Retinal pigment epithelial cell (primary cell): ENCODE data around the gene EXOC2.

Experiments used
- DNase-seq: peaks from one replicate; pipeline ENCODE4 v3.0.0-alpha.2; 2010; ENCODE audit warnings: low read depth
- H3K4me3 ChIP-seq: 2 replicates; pipeline ENCODE4 v1.5.1; 2011; ENCODE audit warnings: mild to moderate bottlenecking, low read length, control low read depth, moderate library complexity
- TF ChIP-seq, protein P1 (sequence below): conservative IDR thresholded peaks from 2 replicates; pipeline ENCODE4 v1.5.1; 2011; ENCODE audit warnings: low read depth, low read length, control low read depth, inconsistent platforms

EXOC2 gene, protein sequence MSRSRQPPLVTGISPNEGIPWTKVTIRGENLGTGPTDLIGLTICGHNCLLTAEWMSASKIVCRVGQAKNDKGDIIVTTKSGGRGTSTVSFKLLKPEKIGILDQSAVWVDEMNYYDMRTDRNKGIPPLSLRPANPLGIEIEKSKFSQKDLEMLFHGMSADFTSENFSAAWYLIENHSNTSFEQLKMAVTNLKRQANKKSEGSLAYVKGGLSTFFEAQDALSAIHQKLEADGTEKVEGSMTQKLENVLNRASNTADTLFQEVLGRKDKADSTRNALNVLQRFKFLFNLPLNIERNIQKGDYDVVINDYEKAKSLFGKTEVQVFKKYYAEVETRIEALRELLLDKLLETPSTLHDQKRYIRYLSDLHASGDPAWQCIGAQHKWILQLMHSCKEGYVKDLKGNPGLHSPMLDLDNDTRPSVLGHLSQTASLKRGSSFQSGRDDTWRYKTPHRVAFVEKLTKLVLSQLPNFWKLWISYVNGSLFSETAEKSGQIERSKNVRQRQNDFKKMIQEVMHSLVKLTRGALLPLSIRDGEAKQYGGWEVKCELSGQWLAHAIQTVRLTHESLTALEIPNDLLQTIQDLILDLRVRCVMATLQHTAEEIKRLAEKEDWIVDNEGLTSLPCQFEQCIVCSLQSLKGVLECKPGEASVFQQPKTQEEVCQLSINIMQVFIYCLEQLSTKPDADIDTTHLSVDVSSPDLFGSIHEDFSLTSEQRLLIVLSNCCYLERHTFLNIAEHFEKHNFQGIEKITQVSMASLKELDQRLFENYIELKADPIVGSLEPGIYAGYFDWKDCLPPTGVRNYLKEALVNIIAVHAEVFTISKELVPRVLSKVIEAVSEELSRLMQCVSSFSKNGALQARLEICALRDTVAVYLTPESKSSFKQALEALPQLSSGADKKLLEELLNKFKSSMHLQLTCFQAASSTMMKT

DNA sequence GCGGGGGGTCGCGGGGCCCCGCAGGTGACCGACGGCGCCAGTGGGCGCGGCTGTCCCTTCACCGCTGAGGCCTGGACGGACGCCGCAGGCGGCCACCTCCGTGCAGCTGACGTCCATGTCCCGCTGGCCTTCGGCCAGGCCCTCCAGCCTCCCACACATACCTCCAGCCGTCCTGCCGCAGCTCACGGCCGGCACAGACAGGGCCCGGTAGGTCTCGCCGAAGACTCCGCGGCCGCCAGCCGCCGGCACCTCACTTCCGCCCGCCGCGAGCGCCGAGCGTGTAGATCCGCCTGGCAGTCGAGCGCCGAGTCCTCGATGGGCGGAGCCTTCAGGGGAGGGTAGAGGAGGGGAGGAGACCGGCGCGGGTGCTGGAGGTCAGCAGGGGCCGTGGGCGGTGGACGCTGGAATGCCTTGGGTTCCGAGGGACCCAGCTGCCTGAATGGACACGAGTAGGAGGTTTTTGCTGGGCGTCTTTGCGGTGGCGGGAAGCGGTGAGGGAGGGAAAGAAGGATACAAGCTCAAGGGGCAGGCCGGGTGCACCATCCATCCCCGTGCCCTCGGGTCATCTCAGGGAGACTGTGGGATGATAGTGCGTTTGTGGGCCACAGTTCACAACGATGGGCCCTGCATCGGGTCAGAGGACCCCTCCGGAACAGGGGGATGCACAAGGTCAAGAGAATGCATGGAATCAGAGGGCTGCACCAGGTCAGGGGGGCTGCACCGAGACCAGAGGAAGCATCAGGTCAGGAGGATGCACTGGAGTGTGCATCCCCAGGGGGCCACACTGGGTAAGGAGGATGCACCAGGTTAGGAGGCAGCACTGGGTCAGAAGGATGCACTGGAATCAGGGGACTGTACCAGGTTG is at the start of gene EXOC2:
TSS of gene EXOC2 (minus strand) at position 282 of the 865 bp plus-strand sequence. CDS start 55,321 bp downstream, outside the sequence.
- DNase-seq = peak; percentile 32
- TF ChIP-seq, protein P1, sequence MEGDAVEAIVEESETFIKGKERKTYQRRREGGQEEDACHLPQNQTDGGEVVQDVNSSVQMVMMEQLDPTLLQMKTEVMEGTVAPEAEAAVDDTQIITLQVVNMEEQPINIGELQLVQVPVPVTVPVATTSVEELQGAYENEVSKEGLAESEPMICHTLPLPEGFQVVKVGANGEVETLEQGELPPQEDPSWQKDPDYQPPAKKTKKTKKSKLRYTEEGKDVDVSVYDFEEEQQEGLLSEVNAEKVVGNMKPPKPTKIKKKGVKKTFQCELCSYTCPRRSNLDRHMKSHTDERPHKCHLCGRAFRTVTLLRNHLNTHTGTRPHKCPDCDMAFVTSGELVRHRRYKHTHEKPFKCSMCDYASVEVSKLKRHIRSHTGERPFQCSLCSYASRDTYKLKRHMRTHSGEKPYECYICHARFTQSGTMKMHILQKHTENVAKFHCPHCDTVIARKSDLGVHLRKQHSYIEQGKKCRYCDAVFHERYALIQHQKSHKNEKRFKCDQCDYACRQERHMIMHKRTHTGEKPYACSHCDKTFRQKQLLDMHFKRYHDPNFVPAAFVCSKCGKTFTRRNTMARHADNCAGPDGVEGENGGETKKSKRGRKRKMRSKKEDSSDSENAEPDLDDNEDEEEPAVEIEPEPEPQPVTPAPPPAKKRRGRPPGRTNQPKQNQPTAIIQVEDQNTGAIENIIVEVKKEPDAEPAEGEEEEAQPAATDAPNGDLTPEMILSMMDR = peak; percentile 19
- H3K4me3 ChIP-seq = peak within 1 kb of the TSS; percentile 91

DNA sequence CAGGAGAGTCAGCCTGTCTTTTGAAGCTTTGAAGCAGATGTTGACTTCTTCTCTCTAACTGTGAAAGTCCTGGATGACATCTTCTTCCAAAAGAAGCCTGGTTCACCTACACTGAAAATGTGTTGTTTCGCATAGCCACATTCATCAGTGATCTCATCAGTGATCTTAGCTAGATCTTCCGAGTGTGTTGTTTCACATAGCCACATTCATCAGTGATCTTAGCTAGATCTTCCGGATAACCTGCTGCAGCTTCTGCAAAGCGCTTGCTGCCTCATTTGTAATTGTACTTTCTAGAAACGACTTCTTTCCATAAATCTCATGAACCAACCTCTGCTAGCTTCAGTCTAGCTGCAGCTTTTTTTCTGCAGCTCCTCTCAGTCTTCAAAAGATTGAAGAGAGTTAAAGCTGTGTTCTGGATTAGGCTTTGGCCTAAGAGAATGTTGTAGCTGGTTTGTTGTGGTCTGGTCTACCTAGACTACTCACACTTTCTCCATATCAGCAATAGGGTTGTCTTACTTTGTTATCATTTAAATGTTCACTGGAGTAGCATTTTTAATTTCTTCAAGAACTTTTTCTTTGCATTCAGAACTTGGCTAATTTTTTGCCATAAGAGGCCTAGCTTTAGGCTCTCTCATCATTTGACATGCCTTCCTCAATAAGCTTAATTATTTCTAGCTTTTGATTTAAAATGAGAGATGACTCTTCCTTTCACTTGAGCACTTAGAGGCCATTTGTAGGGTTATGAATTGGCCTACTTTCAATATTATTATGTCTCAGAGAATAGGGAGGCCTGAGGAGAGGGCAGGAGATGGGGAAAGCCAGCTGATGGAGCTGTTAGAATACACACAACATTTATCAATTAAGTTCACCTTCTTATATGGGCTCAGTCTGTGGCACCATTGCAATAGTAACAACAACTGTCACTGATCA is 48.7 kb upstream of the EXOC2 start:
- DNase-seq = no peak
- TF ChIP-seq, protein P1 = no peak
- H3K4me3 ChIP-seq = no peak overlapping the region

DNA sequence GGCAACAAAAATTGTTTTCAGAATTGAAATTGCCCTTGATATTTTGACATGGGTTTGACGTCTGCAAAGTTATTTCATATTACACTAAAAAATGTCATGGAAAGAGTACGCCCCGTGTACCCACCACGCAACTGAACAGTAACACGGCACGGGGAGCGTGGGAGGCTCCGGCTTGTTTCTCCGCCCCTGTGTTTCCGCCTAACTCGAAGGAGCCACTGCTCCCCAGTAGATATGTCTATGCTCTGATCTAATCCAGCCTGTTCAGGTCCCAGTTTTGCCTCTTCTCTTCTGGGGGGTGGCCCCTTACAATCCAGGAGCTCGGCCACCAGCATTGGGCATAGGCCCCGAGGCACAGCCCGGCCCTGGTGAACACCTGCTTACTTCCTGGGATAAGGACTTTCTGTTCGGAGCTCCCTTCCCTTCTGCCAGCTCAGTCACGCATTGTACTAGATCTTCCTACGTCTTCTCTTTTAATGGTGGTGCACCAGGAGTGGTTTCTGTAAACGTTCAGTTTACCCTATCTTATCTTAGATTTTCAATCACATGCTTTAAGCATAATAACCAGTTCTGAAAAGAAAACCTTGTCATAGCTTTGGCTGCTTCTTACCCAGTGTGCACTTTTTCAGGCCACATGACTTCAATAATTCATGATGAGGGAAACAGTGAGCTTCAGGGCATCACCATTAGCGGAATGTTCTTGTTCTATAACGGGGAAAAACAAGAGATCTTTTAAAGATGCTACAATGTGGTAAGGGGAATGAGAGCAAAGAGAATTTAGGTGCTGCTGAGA is 43.9 kb upstream of the EXOC2 start:
- no peak for DNase-seq
- TF ChIP-seq, protein P1 = no peak
- no peak overlapping the region for H3K4me3 ChIP-seq

DNA sequence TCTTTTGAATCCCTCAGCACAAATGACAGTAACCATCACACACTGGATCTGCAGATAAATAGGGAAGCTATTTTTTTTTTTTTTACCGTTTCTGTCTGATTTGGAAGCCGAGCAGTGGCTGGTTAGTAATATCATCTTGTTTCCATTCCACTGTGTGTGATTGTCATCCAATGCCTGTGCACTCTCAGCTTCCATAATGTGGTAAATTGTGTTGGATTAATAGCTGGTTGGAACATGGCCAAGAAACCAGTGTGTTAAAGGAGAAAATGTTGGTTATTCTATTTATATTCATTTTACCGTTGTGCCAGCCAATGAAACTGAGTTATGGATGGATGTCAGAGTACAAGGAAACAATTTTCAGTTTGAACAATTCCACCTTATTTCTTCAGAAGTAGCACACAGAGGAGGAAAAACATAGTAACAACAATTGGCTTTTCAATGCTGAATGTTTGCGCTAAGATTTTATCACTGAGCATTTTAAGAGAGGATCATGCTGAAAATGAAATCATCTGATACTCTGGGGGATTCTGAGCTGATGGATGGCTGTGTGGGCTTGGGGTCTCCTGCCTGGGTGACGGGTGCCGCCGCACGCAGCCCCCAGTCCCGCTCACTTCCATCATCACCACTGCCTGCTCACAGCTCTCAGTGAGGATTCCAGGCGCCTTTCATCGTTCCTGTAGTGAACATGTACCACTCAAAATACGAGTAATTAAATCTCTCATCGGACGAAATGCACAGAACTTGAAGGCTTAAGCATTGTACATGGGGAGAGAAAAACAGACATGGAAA is 40.7 kb upstream of the EXOC2 start:
- H3K4me3 ChIP-seq = no peak overlapping the region
- no peak for DNase-seq
- TF ChIP-seq, protein P1 = no peak

DNA sequence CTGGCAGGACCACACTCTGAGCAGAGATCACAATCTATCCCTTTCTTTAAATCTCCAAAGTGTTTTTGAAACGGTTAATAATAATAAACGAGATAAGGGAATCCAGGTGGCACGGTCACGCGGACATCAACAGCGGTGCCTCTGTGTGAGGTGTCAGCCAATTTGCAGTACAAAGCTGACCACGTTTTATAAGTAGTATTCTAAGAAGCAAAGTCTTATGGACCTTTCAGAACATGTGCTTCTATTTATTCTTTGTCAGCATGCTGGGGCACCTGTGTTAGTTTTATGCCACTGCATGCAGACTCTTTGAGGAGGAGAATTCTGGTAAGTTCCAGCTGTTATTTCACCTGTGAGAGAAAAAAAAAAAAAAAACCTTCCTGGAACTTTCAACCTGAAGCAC is 39.0 kb upstream of the EXOC2 start:
- no peak overlapping the region for H3K4me3 ChIP-seq
- TF ChIP-seq, protein P1 = no peak
- no peak for DNase-seq
